HG02970 (cell line): ENCODE measurements around the gene RPH3AL.
"Not testable (repeated sequence)": the region's sequence is repeated elsewhere in the genome, so short reads cannot be mapped to it uniquely, and the experiment has no call there.

ENCODE experiments used
- ATAC-seq: cut with Tn5 transposase; IDR thresholded peaks from one replicate; pipeline ENCODE4 v1.9.1; 2021; ENCODE audit warnings: mild to moderate bottlenecking, moderate library complexity, moderate number of reproducible peaks; ENCODE audit not compliant: unreplicated experiment, low FRiP score

The RPH3AL gene

GRCh38 chr17:206941-207560 is 145.6 kb downstream of the RPH3AL start:
- ATAC-seq, result no peak

GRCh38 chr17:206484-206883 is 146.1 kb downstream of the RPH3AL start:
- not testable (repeated sequence) for ATAC-seq

DNA sequence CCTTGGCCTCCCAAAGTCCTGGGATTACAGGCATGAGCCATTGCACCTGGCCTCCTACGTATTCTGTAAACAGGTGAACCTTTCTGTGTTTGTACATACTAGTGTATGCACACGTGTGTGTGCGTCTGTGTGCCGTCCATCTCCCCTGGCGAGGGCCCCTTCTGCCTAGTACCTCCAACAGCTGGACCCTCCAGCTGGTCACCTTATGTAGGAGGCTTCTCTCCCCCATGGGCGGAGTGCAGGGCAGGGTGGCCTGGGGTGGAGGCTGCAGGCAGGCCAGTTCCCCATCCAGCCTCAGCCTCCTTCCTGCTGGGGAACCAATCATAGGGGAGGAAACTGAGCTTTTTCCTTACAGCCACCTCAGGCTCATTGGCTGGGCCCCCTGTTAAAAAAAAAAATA is 146.8 kb downstream of the RPH3AL start:
- ATAC-seq, result no peak

- no peak for ATAC-seq
Observed at GRCh38 chr17:205148-205669, 147.4 kb downstream of the RPH3AL start.

DNA sequence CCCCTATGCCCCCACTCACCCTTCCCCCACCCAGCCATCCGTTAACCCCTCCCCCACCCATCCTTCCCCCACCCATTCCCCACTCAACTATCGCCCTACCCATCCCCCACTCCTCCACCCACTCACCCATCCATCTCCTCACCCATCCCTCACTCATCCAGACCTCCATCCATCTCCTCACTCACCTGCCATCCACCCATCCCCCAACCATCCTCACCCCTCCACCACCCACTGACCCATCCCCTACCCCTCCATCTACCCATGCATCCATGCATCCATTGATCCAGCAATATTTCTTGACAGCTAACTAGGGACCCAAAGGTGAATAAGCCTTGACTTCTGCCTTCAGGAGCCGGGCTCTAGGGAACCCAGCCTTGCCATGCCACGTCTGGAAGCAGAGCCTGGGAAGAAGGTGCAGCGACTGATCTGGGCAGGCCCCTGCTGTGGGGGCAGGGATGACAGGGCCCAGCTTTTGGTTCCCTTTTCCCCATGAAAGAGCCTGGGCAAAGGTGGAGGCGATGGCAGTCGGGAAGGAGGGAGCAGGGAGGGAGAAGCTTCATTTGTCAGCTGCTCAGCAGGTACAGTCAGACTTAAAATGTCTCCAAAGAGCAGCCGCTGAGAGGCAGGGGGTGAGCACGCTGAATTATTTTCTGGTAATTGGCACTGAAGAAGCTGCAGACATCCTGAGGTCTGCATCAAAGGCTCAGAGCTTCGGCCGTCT is 148.0 kb downstream of the RPH3AL start:
- ATAC-seq, result no peak

GRCh38 chr17:202501-202951 is 150.1 kb downstream of the RPH3AL start:
- ATAC-seq, result no peak

GRCh38 chr17:201736-202135 is 150.9 kb downstream of the RPH3AL start:
- ATAC-seq, result not testable (repeated sequence)

- ATAC-seq, result not testable (repeated sequence)
Observed at GRCh38 chr17:201257-201656, 151.3 kb downstream of the RPH3AL start.

GRCh38 chr17:200586-200985 is 152.0 kb downstream of the RPH3AL start:
- no peak for ATAC-seq

GRCh38 chr17:199806-200545 is 152.6 kb downstream of the RPH3AL start:
- ATAC-seq, result no peak

DNA sequence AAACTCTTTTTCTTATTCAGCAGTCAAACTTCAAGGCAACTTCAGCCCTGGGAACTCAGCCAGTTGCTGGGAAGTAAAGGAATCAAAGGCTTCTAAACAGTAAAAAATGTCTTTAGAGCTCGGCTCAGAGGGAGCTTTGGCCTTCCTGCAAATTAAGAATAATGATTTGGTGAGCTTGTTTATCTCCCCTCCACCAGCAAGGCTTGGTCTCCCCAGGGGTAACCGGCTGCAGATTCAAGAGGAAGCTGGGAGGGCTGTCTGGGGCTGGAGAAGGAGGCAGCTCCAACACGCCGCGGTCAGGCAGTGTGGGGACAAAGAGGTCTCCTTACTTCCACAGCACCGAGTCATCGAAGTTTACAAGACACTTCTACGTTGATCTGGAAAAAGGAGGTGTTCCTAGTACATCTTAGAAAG is 153.4 kb downstream of the RPH3AL start:
- ATAC-seq, result no peak

GRCh38 chr17:198225-198624 is 154.4 kb downstream of the RPH3AL start:
- not testable (repeated sequence) for ATAC-seq

GRCh38 chr17:197352-197751 is 155.3 kb downstream of the RPH3AL start:
- no peak for ATAC-seq

DNA sequence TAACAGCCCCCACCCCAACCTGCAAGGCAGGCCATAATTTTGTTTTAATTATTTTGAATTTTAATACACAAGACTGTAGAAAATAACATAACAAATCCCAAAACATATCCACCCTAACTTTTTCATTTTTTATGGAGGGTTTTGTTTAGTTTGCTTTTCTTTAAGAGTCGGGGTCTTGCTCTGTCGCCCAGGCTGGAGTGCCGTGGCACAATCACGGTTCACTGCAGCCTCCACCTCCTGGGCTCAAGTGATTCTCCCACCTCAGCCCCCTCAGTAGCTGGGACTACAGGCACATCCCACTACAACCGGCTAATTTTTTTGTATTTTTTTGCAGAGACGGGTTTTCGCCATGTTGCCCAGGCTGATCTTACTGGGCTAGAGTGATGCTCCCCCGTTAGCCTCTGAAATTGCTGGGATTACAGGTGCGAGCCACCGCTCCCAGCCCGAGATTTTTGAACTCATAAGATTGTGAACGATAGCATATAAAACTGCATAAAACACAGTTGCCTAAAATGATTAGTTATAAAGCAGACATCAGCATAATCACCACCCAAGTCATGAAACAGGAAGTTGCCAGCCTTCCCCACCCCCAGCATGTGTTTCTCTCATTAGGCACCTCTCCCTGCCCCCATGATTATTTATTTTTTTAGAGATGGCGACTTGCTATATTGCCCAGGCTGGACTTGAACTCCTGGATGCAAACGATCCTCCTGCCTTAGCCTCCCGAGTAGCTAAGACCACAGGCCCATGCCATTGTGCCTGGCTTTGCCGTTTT is 157.6 kb downstream of the RPH3AL start:
- no peak for ATAC-seq

- ATAC-seq, result no peak
Observed at GRCh38 chr17:193841-194806, 158.5 kb downstream of the RPH3AL start.

GRCh38 chr17:193426-193810 is 159.2 kb downstream of the RPH3AL start:
- ATAC-seq, result no peak

GRCh38 chr17:192666-193425 is 159.8 kb downstream of the RPH3AL start:
- ATAC-seq, result no peak

DNA sequence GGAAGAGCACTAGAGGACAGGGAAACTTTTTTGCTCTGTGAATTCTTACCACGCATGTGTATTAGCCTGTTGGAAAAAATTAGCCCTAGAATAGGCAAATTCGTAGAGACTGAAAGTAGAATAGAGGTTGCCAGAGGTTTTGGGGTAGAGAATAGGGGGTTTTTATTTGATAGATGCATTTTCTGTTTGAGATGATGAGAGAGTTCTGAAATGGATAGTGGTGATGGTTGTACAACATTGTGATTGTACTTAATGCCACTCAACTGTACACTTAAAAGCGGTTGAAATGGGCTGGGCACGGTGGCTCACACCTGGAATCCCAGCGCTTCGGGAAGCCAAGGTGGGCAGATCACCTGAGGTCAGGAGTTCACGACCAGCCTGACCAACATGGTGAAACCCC is 163.2 kb downstream of the RPH3AL start:
- no peak for ATAC-seq

DNA sequence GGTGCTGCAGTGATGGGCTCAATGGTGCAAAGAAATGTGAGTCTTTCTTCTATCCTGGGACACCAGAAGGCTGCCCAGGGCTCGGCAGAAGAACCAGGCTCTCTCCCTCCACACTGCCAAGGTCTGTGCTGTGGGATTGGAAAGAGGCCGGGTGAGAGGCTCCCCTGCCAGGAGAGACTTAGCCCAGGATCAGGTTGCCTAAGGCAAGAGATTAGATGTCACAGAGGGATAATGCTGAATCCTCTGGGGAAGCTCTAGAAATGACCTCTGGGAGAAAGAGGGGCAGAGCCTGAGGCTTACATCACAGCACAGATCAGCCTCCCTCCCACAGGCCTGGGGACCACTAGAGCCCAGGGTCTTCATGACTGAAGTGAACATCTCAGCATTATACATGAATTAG is 165.5 kb downstream of the RPH3AL start:
- no peak for ATAC-seq
